ENCODE data around the gene TMOD4. TPM values are rescaled to one million over a fixed set of nuclear protein-coding genes. Genes with fewer than 3 reads are reported as not detected.

Gene TMOD4
- total and polyA plus RNA-seq, 7 donors, result 17.6 to 434 (median 274) TPM

GRCh38 chr1:151124763-151125403, 50.9 kb downstream of the TMOD4 start:
- Histone ChIP-seq H3K9me3 (no peaks in the 10 kb centered on the region), H3K4me3 (no peak overlapping the region), H3K27ac (no peak overlapping the region), H3K27me3 (ENCODE audit: insufficient read depth in 3 of 3, low read length in 2 of 3) (no peaks in the 10 kb centered on the region), H3K36me3 (ENCODE audit: insufficient read depth in 1 of 2, low read depth in 1 of 2) (peaks cover 4 to 23% of the 10 kb centered on the region in 2 donors), H3K4me1 (no peaks in the 10 kb centered on the region)
- ATAC-seq, result no peak
- intact Hi-C loops (cut with DNase I), result loop anchor here in 1 of 2 donors (5.0 kb wide), 1 partner anchor 53 kb away; the partner anchor contains the start of gene GABPB2
- TF ChIP-seq, protein P1, sequence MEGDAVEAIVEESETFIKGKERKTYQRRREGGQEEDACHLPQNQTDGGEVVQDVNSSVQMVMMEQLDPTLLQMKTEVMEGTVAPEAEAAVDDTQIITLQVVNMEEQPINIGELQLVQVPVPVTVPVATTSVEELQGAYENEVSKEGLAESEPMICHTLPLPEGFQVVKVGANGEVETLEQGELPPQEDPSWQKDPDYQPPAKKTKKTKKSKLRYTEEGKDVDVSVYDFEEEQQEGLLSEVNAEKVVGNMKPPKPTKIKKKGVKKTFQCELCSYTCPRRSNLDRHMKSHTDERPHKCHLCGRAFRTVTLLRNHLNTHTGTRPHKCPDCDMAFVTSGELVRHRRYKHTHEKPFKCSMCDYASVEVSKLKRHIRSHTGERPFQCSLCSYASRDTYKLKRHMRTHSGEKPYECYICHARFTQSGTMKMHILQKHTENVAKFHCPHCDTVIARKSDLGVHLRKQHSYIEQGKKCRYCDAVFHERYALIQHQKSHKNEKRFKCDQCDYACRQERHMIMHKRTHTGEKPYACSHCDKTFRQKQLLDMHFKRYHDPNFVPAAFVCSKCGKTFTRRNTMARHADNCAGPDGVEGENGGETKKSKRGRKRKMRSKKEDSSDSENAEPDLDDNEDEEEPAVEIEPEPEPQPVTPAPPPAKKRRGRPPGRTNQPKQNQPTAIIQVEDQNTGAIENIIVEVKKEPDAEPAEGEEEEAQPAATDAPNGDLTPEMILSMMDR (IDR thresholded peaks at IDR 0.05), result no peak
- 76 to 77% (median 76%) methylated on average over 5 of the region's 5 CpGs for WGBS, 3 donors
- DNase-seq, result no peak

Other genes starting within 250 kb of the TMOD4 start
- gene SETDB1, start 249.6 kb downstream of the TMOD4 start, total RNA-seq, result 10 to 100 TPM; 19.4 to 27.1 (median 20.4) TPM
- gene SETDB1, start 249.6 kb downstream of the TMOD4 start, polyA plus RNA-seq, result 10 to 100 TPM; 12.8 to 14.8 (median 13.5) TPM
- gene CERS2, start 201.1 kb downstream of the TMOD4 start, total RNA-seq, result 10 to 100 TPM; 42.1 to 61.0 (median 51.1) TPM
- gene CERS2, start 201.1 kb downstream of the TMOD4 start, polyA plus RNA-seq, result 10 to 100 TPM; 29.8 to 59.6 (median 30.5) TPM
- not detected for gene ANXA9, start 193.7 kb downstream of the TMOD4 start, total RNA-seq
- under 1 TPM; 0.07 to 0.10 (median 0.07) TPM for gene ANXA9, start 193.7 kb downstream of the TMOD4 start, polyA plus RNA-seq
- gene MINDY1, start 169.1 kb downstream of the TMOD4 start, total RNA-seq, result 10 to 100 TPM; 13.9 to 26.0 (median 18.5) TPM
- 10 to 100 TPM in 1 of 3 donors, 1 to 10 TPM in 2; 4.4 to 16.2 (median 9.7) TPM for gene MINDY1, start 169.1 kb downstream of the TMOD4 start, polyA plus RNA-seq
- gene PRUNE1, start 167.5 kb downstream of the TMOD4 start, total RNA-seq, result 10 to 100 TPM; 17.5 to 30.2 (median 24.6) TPM
- gene PRUNE1, start 167.5 kb downstream of the TMOD4 start, polyA plus RNA-seq, result 10 to 100 TPM; 12.4 to 33.8 (median 15.1) TPM
- gene BNIPL, start 139.4 kb downstream of the TMOD4 start, total RNA-seq, result under 1 TPM; 0.06 to 0.96 (median 0.43) TPM
- under 1 TPM; 0.04 to 0.10 (median 0.05) TPM for gene BNIPL, start 139.4 kb downstream of the TMOD4 start, polyA plus RNA-seq
- gene C1orf56, start 128.2 kb downstream of the TMOD4 start, total RNA-seq, result 1 to 10 TPM; 5.1 to 8.8 (median 6.9) TPM
- 10 to 100 TPM in 1 of 3 donors, 1 to 10 TPM in 2; 1.3 to 16.9 (median 6.5) TPM for gene C1orf56, start 128.2 kb downstream of the TMOD4 start, polyA plus RNA-seq
- gene CDC42SE1, start 116.4 kb downstream of the TMOD4 start, total RNA-seq, result 10 to 100 TPM; 26.1 to 49.8 (median 33.2) TPM
- 10 to 100 TPM; 20.1 to 46.4 (median 24.7) TPM for gene CDC42SE1, start 116.4 kb downstream of the TMOD4 start, polyA plus RNA-seq
- gene MLLT11, start 115.6 kb downstream of the TMOD4 start, total RNA-seq, result 10 to 100 TPM in 1 of 4 donors, 1 to 10 TPM in 3; 1.3 to 35.8 (median 4.5) TPM
- gene MLLT11, start 115.6 kb downstream of the TMOD4 start, polyA plus RNA-seq, result 1 to 10 TPM; 1.2 to 5.0 (median 1.3) TPM
- 10 to 100 TPM in 2 of 4 donors, 1 to 10 TPM in 2; 8.2 to 15.9 (median 9.7) TPM for gene GABPB2, start 105.2 kb downstream of the TMOD4 start, total RNA-seq
- 1 to 10 TPM; 2.6 to 7.0 (median 3.6) TPM for gene GABPB2, start 105.2 kb downstream of the TMOD4 start, polyA plus RNA-seq
- gene SEMA6C, start 29.4 kb downstream of the TMOD4 start, total RNA-seq, result 100 to 1,000 TPM in 2 of 4 donors, 10 to 100 TPM in 2; 56.3 to 145 (median 101) TPM
- gene SEMA6C, start 29.4 kb downstream of the TMOD4 start, polyA plus RNA-seq, result 10 to 100 TPM in 2 of 3 donors, 1 to 10 TPM in 1; 8.9 to 46.3 (median 29.5) TPM
- 1 to 10 TPM in 1 of 4 donors, under 1 TPM in 3; 0.56 to 1.3 (median 0.74) TPM for gene TNFAIP8L2, start 19.3 kb downstream of the TMOD4 start, total RNA-seq
- 1 to 10 TPM in 2 of 3 donors, under 1 TPM in 1; 0.62 to 1.1 (median 1.1) TPM for gene TNFAIP8L2, start 19.3 kb downstream of the TMOD4 start, polyA plus RNA-seq
- gene LYSMD1, start 10.1 kb downstream of the TMOD4 start, total RNA-seq, result 10 to 100 TPM in 3 of 4 donors, 1 to 10 TPM in 1; 6.7 to 17.5 (median 12.3) TPM
- 10 to 100 TPM in 1 of 3 donors, 1 to 10 TPM in 2; 8.4 to 18.0 (median 8.6) TPM for gene LYSMD1, start 10.1 kb downstream of the TMOD4 start, polyA plus RNA-seq
- gene SCNM1, start 9.8 kb downstream of the TMOD4 start, total RNA-seq, result 10 to 100 TPM; 23.6 to 47.9 (median 39.5) TPM
- gene SCNM1, start 9.8 kb downstream of the TMOD4 start, polyA plus RNA-seq, result 10 to 100 TPM; 71.0 to 78.7 (median 72.3) TPM
- gene VPS72, start 14.2 kb upstream of the TMOD4 start, total RNA-seq, result 100 to 1,000 TPM in 1 of 4 donors, 10 to 100 TPM in 3; 38.6 to 112 (median 59.8) TPM
- 100 to 1,000 TPM in 1 of 3 donors, 10 to 100 TPM in 2; 30.8 to 100 (median 70.7) TPM for gene VPS72, start 14.2 kb upstream of the TMOD4 start, polyA plus RNA-seq
- 10 to 100 TPM; 29.5 to 46.8 (median 38.6) TPM for gene PIP5K1A, start 22.6 kb upstream of the TMOD4 start, total RNA-seq
- 10 to 100 TPM; 10.8 to 35.4 (median 14.5) TPM for gene PIP5K1A, start 22.6 kb upstream of the TMOD4 start, polyA plus RNA-seq
- 100 to 1,000 TPM; 208 to 313 (median 240) TPM for gene PSMD4, start 78.8 kb upstream of the TMOD4 start, total RNA-seq
- gene PSMD4, start 78.8 kb upstream of the TMOD4 start, polyA plus RNA-seq, result 100 to 1,000 TPM; 298 to 486 (median 334) TPM
- 10 to 100 TPM; 10.6 to 14.8 (median 13.1) TPM for gene ZNF687, start 106.3 kb upstream of the TMOD4 start, total RNA-seq
- 10 to 100 TPM in 1 of 3 donors, 1 to 10 TPM in 2; 4.6 to 13.5 (median 5.0) TPM for gene ZNF687, start 106.3 kb upstream of the TMOD4 start, polyA plus RNA-seq
- 10 to 100 TPM; 51.9 to 96.4 (median 78.8) TPM for gene PI4KB, start 151.4 kb upstream of the TMOD4 start, total RNA-seq
- 10 to 100 TPM; 42.6 to 66.3 (median 53.2) TPM for gene PI4KB, start 151.4 kb upstream of the TMOD4 start, polyA plus RNA-seq
- 10 to 100 TPM; 16.9 to 38.7 (median 21.6) TPM for gene RFX5, start 171.3 kb upstream of the TMOD4 start, total RNA-seq
- 10 to 100 TPM in 1 of 3 donors, 1 to 10 TPM in 2; 4.7 to 36.3 (median 8.5) TPM for gene RFX5, start 171.3 kb upstream of the TMOD4 start, polyA plus RNA-seq
- gene SELENBP1, start 196.7 kb upstream of the TMOD4 start, total RNA-seq, result 10 to 100 TPM; 19.7 to 89.2 (median 56.3) TPM
- 10 to 100 TPM; 12.7 to 41.2 (median 26.7) TPM for gene SELENBP1, start 196.7 kb upstream of the TMOD4 start, polyA plus RNA-seq
- gene PSMB4, start 223.6 kb upstream of the TMOD4 start, total RNA-seq, result 100 to 1,000 TPM; 149 to 285 (median 230) TPM
- 100 to 1,000 TPM; 354 to 521 (median 465) TPM for gene PSMB4, start 223.6 kb upstream of the TMOD4 start, polyA plus RNA-seq